KG1 (cell line): ENCODE data around the gene DAPK3.
"Not testable (repeated sequence)": the region's sequence is repeated elsewhere in the genome, so short reads cannot be mapped to it uniquely, and the experiment has no call there.

Source experiments
- DNase-seq: peaks from one replicate; lab custom pipeline; 2025; lab: John Stamatoyannopoulos, UW

DAPK3 gene

GRCh38 chr19:3954107-3954506, 16.8 kb downstream of the DAPK3 start:
- DNase-seq = no peak

GRCh38 chr19:3952755-3953276, 18.1 kb downstream of the DAPK3 start:
- not testable (repeated sequence) for DNase-seq

GRCh38 chr19:3950871-3951861, 19.7 kb downstream of the DAPK3 start:
- no peak for DNase-seq

DNA sequence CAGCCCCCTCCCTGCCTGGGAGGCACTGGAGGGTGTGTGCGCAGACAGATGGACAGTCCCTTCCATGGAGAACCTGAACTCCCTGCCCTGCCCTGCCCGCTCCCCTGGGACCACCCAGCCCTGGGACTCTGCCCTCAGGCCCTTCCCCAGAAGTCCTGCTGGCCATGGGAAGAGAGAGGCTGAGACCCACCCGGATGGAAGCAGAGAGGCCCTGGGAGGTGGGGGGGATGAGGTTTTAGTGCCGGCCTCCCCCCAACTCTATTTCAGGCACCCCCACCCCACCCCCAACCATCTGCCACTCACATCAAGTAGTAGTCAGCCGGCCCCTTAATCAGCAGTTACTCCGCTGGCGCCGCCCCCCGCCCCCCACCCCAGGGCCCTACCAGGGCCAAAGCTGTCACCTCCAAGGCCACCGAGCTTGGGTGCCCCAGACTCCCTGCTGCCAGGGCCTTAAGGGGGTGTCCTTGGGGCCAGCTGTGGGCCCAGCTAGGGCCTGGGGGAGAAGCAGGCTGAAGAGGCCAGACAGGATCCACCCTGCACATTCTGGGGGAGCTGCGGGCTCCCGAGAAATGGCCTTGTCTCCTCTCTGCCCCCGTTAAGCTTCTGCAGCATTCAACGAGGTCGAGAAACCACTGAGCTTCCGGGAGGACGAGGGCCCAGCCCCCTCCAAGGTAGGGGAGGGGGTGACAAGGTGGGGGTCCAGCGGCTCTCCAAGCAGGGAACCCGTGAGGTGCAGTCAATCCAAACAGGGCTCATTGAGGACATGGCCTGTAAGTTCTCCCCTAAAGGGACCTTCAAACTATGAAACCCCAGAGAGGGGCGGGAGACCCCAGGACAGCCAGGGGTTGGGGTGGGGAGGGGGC, 20.7 kb downstream of the DAPK3 start:
- DNase-seq = no peak

DNA sequence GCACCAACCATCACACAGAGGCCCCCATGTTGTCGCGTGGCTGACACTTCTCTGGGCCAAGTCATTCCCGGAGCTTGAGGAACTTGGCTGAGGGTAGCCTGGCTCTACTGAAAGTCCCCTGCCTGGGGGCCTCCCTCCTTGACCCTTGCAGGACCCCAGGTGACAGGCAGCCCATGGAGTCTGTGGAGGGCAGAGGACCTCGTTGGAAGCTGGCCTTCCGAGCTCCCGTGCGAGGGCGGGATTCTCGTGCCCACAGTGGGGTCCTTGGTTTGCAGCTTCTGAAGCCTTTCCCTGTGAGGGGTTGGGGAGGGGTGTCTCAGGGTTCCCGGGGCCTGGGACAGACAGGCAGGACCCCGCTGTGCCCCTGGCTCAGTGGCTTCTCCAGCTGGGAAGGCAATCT, 21.6 kb downstream of the DAPK3 start:
- no peak for DNase-seq

GRCh38 chr19:3947316-3947933, 23.5 kb downstream of the DAPK3 start:
- not testable (repeated sequence) for DNase-seq

DNA sequence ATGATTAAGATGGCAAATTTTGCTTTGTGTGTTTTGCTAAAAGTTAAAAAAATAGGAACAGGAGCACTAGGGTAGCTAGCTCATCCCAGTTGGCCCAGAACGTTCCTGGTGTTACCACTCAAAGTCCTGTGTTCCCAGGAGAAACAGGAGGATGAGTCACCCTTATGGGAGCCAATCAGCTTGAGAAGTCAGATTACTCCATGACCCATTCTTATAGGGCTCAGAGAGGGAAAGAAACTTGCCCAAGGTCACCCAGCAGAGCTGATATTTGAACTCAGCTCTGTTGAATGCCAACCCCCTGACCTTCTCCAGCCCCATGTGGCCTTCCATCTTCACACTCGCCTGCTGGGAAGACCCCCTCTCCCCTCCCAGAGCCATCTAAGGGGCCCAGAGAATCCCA, 25.1 kb downstream of the DAPK3 start:
- DNase-seq = no peak

- no peak for DNase-seq
Observed at GRCh38 chr19:3944018-3944721, 26.7 kb downstream of the DAPK3 start.

DNA sequence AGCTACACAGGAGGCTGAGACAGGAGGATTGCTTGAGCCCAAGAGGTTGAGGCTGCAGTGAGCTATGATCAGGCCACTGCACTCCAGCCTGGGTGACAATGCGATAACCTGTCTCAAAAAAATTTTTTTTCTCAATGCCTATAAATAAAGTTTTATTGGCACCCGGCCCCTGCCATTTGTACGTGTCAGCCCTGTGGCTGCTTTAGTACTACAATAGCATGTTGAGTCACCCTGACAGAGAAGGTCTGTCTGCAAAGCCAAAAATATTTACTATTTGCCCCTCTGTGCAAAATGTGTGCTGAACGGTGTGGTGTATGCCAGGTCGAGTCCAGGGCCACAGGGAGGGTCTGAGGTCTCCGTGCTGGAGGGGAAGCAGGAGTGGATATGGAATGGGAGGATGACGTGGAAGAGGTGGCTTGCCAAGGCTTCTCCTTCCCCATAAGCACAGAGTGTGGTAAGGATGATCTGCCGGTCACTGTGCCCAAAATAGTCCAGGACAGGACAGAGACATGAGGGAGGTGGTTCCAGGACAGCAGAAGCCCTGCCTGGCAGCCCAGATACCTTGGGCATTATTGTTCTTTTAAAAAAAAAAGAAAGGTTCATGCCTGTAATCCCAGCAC, 28.0 kb downstream of the DAPK3 start:
- DNase-seq = no peak

GRCh38 chr19:3938300-3938950, 32.5 kb downstream of the DAPK3 start:
- DNase-seq = not testable (repeated sequence)

GRCh38 chr19:3936506-3937442, 34.1 kb downstream of the DAPK3 start:
- no peak for DNase-seq

DNA sequence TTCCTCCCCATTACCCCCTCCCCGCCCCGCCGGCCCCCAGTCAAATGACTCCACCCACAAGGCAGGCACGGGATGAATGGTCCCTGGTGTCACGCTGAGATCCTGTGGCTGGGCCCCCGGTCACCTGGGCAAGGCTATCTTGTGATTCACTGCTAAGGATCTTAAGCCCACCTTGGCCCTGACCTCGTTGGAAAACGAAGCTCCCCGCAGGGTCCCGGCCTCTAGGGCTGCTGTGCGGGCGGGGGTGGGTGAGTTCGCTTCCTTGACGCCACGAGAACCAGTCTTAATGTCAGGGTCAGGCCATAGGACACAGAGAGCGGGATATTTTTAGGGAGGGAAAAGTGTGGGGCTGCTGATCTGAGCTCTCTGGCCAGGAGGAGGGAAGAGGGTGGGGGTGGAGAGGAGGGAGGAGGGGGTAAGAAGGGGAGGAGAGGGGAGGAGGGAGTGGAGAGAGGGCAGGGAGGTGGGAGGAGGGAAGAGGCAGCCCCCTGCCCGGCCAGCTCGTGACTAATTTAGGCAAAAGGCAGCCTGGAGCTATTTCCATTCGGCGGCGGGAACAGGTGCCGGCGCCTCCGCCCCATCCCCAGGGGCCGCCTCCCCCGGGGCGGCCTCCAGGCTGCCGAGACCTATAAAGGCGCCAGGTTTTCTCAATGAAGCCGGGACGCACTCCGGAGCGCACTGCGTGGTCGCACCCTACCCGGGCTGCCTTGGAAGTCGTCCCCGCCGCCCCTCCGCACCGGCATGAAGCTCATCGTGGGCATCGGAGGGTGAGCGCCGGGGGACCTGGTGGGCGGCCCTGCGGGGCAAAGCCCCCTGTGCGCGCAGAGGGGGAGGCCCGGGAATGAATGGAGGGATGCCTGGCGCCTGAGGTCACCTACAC, 37.7 kb downstream of the DAPK3 start, which contains the start of gene NMRK2:
Gene NMRK2, plus strand, starts transcription at position 139 of the 880 bp plus-strand sequence. Its CDS starts 603 bp downstream, at position 742.
- no peak for DNase-seq

- DNase-seq = no peak
Observed at GRCh38 chr19:3931041-3931440, 39.9 kb downstream of the DAPK3 start.

- DNase-seq = no peak
Observed at GRCh38 chr19:3923912-3924311, 47.0 kb downstream of the DAPK3 start.

DNA sequence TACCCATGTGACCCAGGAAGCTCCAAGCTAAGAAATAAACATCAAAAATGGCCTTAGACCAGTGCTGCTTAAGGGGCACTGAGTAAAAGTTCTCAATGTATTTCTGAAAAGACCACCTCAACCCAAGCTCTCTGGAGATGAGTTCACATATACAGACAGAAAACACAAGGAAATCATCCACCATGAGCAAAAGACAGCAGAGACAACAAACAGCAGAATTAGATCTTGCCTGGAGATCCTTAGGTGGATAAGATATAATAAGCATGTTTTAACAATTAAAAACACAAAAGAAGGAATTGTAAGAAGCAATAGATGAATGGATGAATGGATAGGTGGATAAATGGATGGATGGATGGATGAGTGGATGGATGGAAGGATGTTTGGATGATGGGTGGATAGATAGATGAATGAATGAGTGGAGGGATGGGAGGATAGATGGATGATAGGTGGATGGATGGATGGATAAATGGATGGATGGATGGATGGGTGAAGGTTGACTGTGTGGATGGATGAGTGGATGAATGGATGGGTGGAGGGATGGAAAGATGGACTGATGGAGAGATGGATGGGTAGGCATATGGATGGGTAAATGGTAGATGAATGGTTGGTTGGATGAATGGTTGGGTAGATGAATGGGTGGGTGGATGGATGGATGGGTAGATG, 47.7 kb downstream of the DAPK3 start:
- no peak for DNase-seq

- DNase-seq = no peak
Observed at GRCh38 chr19:3919793-3920192, 51.1 kb downstream of the DAPK3 start.

DNA sequence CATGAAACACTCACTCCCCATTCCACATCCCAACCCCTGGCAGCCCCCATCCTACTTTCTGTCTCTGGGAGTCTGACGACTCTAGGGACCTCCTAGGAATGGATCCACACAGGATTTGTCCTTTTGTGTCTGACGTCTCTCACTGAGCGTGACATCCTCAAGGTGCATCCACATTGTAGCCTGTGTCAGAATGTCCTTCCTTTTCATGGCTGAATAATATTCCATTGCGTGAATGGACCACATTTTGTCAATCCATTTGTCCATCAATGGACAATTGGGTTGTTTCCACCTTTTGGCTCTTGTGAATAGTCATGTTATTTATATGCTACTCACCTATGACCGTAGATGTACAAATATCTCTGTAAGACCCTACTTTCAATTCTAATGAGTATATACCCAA, 54.9 kb downstream of the DAPK3 start:
- no peak for DNase-seq

- DNase-seq = no peak
Observed at GRCh38 chr19:3914199-3914598, 56.7 kb downstream of the DAPK3 start.
